ENCODE measurements around the gene ZNF546.

Gene ZNF546

DNA sequence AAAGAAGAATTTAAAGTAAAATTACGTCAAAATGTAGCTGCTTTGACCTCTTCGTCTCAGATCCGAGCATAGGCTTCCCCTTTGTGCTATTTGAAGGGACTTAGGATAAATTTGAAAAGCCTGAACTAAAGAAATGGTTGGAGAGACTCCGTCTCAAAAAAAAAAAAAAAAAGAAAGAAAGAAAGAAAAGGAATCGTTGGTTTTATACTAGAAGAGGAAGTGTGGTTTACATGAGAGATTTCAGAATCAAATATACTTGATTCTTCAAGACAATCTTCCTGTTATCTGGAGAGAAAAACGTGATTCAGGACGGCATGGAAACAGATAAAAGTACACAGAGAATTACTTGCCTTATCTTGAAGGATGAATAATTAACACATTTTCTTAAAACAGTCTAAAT, 59.6 kb downstream of the ZNF546 start:
- Mint-ChIP-seq H3K36me3 (no peaks in the 10 kb centered on the region), H3K4me1 (peaks cover 42% of the 10 kb centered on the region), H3K27ac (peak overlapping the region; percentile 96), H3K9me3 (peaks cover 18% of the 10 kb centered on the region), H3K4me3 (peak overlapping the region; percentile 99)
- DNase-seq (ENCODE audit: low spot score in 2 of 2) (no peak), ATAC-seq (no peak)

DNA sequence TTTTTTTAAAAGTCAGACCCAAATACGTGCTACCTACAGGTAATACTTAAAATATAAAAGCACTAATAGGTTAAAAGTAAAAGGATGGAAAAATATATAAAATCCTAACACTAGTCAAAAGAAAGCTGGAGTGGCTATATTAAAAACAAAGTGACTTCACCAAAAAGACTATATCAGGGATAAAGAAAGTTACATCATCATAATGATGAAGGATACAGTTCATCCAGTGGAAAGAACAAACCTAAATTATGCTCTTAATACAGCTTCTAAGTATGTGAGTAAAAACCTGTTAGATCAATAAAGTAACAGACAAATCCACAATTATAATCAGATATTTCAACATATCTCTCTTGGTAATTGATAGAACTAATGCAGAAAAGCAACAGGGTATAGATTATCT, 60.3 kb downstream of the ZNF546 start:
- no peak for ATAC-seq
- peak overlapping the region; percentile 99 for H3K4me3 Mint-ChIP-seq
- H3K36me3 Mint-ChIP-seq: no peaks in the 10 kb centered on the region
- H3K27ac Mint-ChIP-seq: no peak overlapping the region
- DNase-seq (ENCODE audit: low spot score in 2 of 2): no peak
- H3K4me1 Mint-ChIP-seq: peaks cover 42% of the 10 kb centered on the region
- H3K9me3 Mint-ChIP-seq: peaks cover 18% of the 10 kb centered on the region

DNA sequence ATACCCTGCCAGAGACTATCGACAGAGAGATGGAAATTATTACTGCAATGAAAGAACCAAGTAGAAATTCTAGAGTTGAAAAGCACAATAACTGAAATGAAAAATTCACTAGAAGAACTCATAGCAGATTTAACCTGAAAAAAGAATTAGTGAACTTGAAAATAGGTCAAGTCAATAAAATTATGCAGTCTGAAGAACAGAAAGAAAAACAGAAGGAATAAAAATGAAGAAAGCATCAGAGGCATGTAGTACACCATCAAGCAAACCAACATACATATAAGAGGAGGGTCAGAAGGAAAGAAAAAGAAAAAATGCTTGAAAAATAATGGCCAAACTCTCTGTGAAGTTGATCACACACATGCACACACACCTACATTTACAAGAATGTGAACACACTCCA, 62.8 kb downstream of the ZNF546 start:
- Mint-ChIP-seq H3K27ac (no peak overlapping the region), H3K36me3 (no peaks in the 10 kb centered on the region), H3K4me3 (no peak overlapping the region), H3K9me3 (peaks cover 32% of the 10 kb centered on the region), H3K4me1 (peaks cover 18% of the 10 kb centered on the region)
- no peak for ATAC-seq
- DNase-seq (ENCODE audit: low spot score in 2 of 2): no peak

DNA sequence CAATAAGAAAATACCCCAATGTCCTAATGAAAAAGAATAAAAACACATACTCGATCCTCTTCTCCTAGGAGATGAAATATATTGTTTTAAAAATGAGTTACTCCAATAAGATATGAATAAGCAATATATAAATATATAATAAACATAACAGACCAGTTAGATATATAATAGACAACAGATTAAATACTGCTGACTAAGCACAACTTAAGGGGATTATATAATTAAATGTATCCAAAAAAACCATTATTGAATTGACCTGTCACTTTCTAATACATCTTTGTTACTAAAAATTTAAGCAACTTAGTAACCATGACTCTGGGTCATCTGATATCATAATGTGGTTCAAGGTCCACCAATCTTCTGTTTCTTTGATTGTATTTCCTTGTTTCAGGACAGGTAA, 73.2 kb downstream of the ZNF546 start:
- no peak for ATAC-seq
- H3K36me3 Mint-ChIP-seq: peaks cover 16% of the 10 kb centered on the region
- peaks cover 11% of the 10 kb centered on the region for H3K9me3 Mint-ChIP-seq
- no peak overlapping the region for H3K4me3 Mint-ChIP-seq
- DNase-seq (ENCODE audit: low spot score in 2 of 2): no peak
- no peaks in the 10 kb centered on the region for H3K4me1 Mint-ChIP-seq
- no peak overlapping the region for H3K27ac Mint-ChIP-seq
